ENCODE results near the gene TM7SF2. TPM values are rescaled to one million over a fixed set of nuclear protein-coding genes. Genes with fewer than 3 reads are reported as not detected.

TM7SF2 gene
- total and polyA plus RNA-seq, 7 experiments from 2014 or later = 15.0 to 37.8 (median 22.6) TPM

DNA sequence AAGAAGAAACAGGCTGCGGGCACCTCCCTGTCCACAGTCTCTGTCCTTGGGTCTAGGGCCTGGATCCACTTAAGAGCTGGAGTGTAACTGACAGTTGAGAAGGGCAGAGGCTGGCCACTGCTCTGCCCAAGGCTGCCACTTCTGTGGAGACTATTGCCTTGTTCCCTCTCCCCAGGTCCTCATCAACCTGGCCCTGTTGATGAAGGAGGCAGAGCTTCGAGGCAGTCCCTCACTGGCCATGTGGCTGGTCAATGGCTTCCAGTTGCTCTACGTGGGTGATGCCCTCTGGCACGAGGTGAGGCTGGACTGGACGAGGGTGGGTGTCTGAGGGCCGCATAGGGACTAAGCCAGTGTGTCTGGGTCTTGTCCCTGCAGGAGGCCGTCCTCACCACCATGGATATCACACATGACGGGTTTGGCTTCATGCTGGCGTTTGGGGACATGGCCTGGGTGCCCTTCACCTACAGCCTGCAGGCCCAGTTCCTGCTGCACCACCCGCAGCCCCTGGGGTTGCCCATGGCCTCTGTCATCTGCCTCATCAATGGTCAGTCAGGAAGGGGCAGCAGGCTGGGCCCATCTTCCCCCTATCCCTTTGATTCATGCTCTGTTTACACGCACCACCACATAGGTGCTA, 3.0 kb downstream of the TM7SF2 start:
- Histone ChIP-seq H3K27me3 (ENCODE audit: control insufficient read depth in 2 of 2, insufficient read depth in 2 of 2, low read length in 2 of 2) (no peaks in the 10 kb centered on the region), H3K4me3 (ENCODE audit: low read length) (no peak overlapping the region), H3K36me3 (ENCODE audit: control insufficient read depth in 2 of 3, insufficient read depth in 3 of 3, low read length in 3 of 3) (peaks cover 5 to 28% (median 7%) of the 10 kb centered on the region in 3 experiments), H3K9me3 (ENCODE audit: control insufficient read depth in 2 of 3, low read length in 3 of 3) (no peaks in the 10 kb centered on the region), H3K4me1 (ENCODE audit: control insufficient read depth in 2 of 2, insufficient read depth in 2 of 2, low read length in 2 of 2) (peaks cover 33 to 39% of the 10 kb centered on the region in 2 donors), H3K27ac (ENCODE audit: low read depth, low read length) (peak overlapping the region; percentile 17)
- ChIA-PET CTCF (interaction anchor here (1.1 kb wide), 1 partner anchor 17 kb away, joined by 4 read pairs; no protein-coding TSS in a partner anchor), POLR2A (interaction anchor here (0.5 to 7.5 kb wide), 11 partner anchors 7 to 431 kb away, joined by 3 to 98 read pairs (median 4); partner anchors contain the start of genes ARL2, FAU, MRPL49 and SAC3D1)
- no peaks in the 10 kb centered on the region for H3K27me3 Mint-ChIP-seq
- peaks cover 0 to 13% (median 11%) of the 10 kb centered on the region in 5 donors for H3K36me3 Mint-ChIP-seq
- peak overlapping the region in 6 of 9 donors; percentile 36 to 100 (median 78) for H3K27ac Mint-ChIP-seq
- ATAC-seq (no peak), DNase-seq (no peak)
- peaks cover 0 to 2% (median 0%) of the 10 kb centered on the region in 11 donors for H3K9me3 Mint-ChIP-seq
- intact Hi-C loops (cut with micrococcal nuclease) = loop anchor here (5.0 to 10.0 kb wide), 4 partner anchors 72 to 398 kb away; partner anchors contain the start of genes CDC42EP2 (in 1 of the 2), RASGRP2 (in 1 of the 2) and SAC3D1 (in 1 of the 2)
- H3K4me1 Mint-ChIP-seq = peaks cover 17 to 68% (median 50%) of the 10 kb centered on the region in 7 donors
- peak overlapping the region in 5 of 10 donors; percentile 29 to 97 (median 89) for H3K4me3 Mint-ChIP-seq

DNA sequence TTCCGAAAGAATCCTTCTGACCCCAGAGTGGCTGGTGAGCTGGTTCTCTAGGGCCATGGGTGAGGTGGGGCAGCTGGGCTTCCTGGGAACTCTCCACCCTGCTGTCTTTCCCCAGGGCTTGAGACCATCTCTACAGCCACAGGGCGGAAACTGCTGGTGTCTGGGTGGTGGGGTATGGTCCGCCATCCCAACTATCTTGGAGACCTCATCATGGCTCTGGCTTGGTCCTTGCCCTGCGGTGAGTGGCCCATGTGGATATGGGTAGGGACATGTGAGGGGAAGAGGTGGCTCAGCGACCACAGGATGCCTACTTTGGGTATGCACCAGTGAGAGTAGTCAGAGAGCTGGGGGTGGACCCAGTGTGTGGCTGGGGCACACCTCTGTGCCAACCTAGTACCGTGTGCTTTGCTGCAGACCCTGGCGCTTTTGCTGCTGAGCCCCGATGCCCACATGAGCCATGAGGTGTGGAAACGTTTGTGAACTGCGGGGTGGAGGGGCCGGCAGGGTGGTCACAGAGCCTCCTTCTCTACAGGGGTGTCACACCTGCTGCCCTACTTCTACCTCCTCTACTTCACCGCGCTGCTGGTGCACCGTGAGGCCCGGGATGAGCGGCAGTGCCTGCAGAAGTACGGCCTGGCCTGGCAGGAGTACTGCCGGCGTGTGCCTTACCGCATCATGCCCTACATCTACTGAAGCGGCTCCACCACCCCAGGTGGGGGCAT, 3.9 kb downstream of the TM7SF2 start:
- H3K27ac ChIP-seq (ENCODE audit: low read depth, low read length) = peak overlapping the region; percentile 87
- peaks cover 17 to 70% (median 53%) of the 10 kb centered on the region in 7 donors for H3K4me1 Mint-ChIP-seq
- peak overlapping the region in 7 of 9 donors; percentile 25 to 100 (median 60) for H3K27ac Mint-ChIP-seq

DNA sequence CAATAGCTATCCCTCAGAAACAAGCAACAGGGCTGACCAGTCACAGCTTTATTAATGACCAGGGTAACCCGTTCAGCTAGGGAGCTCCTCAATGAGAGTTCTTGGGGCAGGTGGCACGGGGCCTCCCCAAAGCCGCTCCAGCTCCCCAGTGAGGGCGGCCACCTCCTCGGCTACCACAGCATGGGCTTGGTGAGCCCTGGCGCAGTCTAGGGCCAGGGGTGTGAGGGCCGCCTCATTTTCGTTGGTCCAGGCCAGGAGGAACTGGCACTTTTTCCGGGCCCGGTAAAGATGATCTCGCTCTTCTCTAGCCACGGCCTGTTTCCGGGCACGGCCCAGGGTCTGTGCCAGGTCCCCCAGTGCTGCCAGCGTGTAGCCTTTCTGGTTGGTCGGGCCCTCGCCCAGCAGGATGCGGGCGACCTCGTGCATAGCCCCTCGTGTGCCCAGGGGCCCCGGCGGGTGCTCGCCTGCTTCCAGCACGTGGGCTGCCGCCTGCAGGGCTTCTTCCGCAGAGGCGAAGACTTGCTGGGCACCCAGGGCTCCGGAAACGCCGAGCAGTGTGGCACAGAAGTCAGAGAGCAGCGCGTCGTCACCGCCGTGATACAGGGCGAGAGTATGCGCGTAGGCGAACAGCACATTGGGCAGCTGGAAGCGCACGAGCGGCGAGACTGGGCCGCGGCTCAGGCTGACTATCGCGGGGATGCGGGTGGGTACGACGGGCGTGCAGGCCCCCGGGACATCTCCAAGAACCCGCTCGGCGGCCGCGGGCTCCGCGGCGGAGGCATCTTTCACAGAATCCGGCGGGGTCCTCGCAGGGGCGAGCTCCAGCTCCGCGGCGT, 4.9 kb downstream of the TM7SF2 start:
- ATAC-seq = peak; percentile 12

More for the DNA sequence above, 3.9 kb downstream of the TM7SF2 start:
- H3K4me3 Mint-ChIP-seq = peak overlapping the region; percentile 20 to 95 (median 52)
- ATAC-seq (no peak), DNase-seq (no peak)
- no peaks in the 10 kb centered on the region for H3K27me3 Mint-ChIP-seq
- H3K36me3 Mint-ChIP-seq = peaks cover 0 to 19% (median 15%) of the 10 kb centered on the region in 5 donors
- POLR2A ChIA-PET = interaction anchor here (0.6 to 9.9 kb wide), 10 partner anchors 13 to 252 kb away, joined by 3 to 237 read pairs (median 4); partner anchors contain the start of genes SAC3D1, SYVN1 and VPS51
- Histone ChIP-seq H3K9me3 (ENCODE audit: control insufficient read depth in 2 of 3, low read length in 3 of 3) (no peaks in the 10 kb centered on the region), H3K4me3 (ENCODE audit: low read length) (no peak overlapping the region), H3K27me3 (ENCODE audit: control insufficient read depth in 2 of 2, insufficient read depth in 2 of 2, low read length in 2 of 2) (no peaks in the 10 kb centered on the region), H3K4me1 (ENCODE audit: control insufficient read depth in 2 of 2, insufficient read depth in 2 of 2, low read length in 2 of 2) (peaks cover 31 to 37% of the 10 kb centered on the region in 2 donors), H3K36me3 (ENCODE audit: control insufficient read depth in 2 of 3, insufficient read depth in 3 of 3, low read length in 3 of 3) (peaks cover 13 to 35% (median 14%) of the 10 kb centered on the region in 3 experiments)
- CTCF ChIA-PET = interaction anchor here (1.7 kb wide), 1 partner anchor 103 kb away, joined by 4 read pairs; no protein-coding TSS in a partner anchor
- peaks cover 0 to 2% (median 0%) of the 10 kb centered on the region in 11 donors for H3K9me3 Mint-ChIP-seq
- intact Hi-C loops (cut with micrococcal nuclease) = loop anchor here (2.0 to 10.0 kb wide), 5 partner anchors 89 to 371 kb away; partner anchors contain the start of genes RASGRP2 (in 2 of the 2), CDC42EP2 (in 1 of the 2), SF1 (in 1 of the 2) and SNX15 (in 1 of the 2)

DNA sequence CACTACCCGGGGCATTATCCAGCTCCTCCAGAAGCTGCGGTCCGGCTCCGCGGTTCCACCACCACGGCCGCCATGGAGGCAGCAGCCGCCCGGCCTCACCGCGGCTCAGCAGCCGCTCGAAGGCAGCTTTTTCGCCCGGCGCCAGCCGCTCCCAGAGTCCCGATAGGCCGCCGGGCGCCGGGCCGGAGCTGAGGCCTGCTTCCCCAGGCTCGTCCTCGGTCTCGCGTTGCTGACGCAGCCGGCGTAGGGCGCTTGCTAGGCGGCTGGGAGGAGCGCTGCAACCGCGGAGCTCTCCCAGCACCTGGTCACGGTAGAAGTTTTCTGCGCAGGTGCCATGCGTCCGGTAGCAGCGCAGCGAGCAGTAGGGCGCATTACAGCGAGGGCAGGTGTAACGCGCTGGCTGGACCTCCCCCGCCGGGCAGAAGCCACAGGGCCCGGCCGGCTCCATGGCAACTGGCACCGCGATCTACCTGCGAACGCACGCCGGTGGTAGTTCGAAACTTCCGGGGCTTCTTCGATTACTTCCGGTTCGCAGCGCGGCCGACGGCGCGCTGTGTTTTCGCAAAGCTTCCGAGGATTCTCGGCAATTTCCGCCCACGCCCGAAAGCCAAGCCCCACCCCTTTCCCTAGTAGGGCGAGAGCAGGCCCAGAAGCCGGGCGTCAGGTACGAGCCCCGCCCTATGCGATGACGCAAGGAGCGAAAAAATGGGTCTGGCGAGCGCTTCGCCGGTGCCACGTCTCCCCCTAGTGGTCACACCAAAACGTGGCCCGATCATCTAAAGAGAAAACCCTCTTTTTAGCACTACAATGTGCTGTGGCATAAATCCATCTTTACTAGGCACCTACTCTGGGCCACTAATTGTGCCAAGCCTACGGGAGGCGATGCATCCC, 5.8 kb downstream of the TM7SF2 start, which contains the start of gene ZNHIT2:
Gene ZNHIT2, minus strand, starts transcription at position 496 of the 891 bp plus-strand sequence. Its CDS starts 48 bp downstream, at position 448.
- H3K27me3 Mint-ChIP-seq = no peaks in the 10 kb centered on the region
- Histone ChIP-seq H3K4me1 (ENCODE audit: control insufficient read depth in 2 of 2, insufficient read depth in 2 of 2, low read length in 2 of 2) (peaks cover 28 to 37% of the 10 kb centered on the region in 2 donors), H3K27ac (ENCODE audit: low read depth, low read length) (peak within 1 kb of the TSS; percentile 99), H3K27me3 (ENCODE audit: control insufficient read depth in 2 of 2, insufficient read depth in 2 of 2, low read length in 2 of 2) (no peaks in the 10 kb centered on the region), H3K4me3 (ENCODE audit: low read length) (peak within 1 kb of the TSS; percentile 92), H3K36me3 (ENCODE audit: control insufficient read depth in 2 of 3, insufficient read depth in 3 of 3, low read length in 3 of 3) (peaks cover 16 to 41% (median 19%) of the 10 kb centered on the region in 3 experiments), H3K9me3 (ENCODE audit: control insufficient read depth in 2 of 3, low read length in 3 of 3) (no peaks in the 10 kb centered on the region)
- ChIA-PET POLR2A (interaction anchor here (0.6 to 9.9 kb wide), 26 partner anchors 7 to 497 kb away, joined by 3 to 237 read pairs (median 4); partner anchors contain the start of genes ARL2, MEN1, PCNX3 and RASGRP2), CTCF (interaction anchor here (0.6 to 1.7 kb wide), 17 partner anchors 13 to 1124 kb away, joined by 3 to 5 read pairs (median 3); partner anchors contain the start of gene ARL2)
- peak within 1 kb of the TSS; percentile 91 to 95 (median 92) for H3K4me3 Mint-ChIP-seq
- peaks cover 20 to 77% (median 53%) of the 10 kb centered on the region in 7 donors for H3K4me1 Mint-ChIP-seq
- DNase-seq (peak; percentile 94 to 100 (median 100)), ATAC-seq (peak; percentile 85)
- peaks cover 0 to 31% (median 26%) of the 10 kb centered on the region in 5 donors for H3K36me3 Mint-ChIP-seq
- peak within 1 kb of the TSS; percentile 86 to 100 (median 96) for H3K27ac Mint-ChIP-seq
- H3K9me3 Mint-ChIP-seq = peaks cover 0 to 2% (median 0%) of the 10 kb centered on the region in 11 donors
- intact Hi-C loops (cut with micrococcal nuclease) = loop anchor here (1.0 to 10.0 kb wide), 20 partner anchors 7 to 498 kb away; partner anchors contain the start of genes ATG2A (in 2 of the 2), CDCA5 (in 2 of the 2), RASGRP2 (in 2 of the 2) and SF1 (in 2 of the 2)

More for the DNA sequence above, 4.9 kb downstream of the TM7SF2 start:
- peak overlapping the region; percentile 87 for H3K27ac ChIP-seq (ENCODE audit: low read depth, low read length)
- H3K9me3 ChIP-seq (ENCODE audit: control insufficient read depth in 2 of 3, low read length in 3 of 3) = no peaks in the 10 kb centered on the region
- Mint-ChIP-seq H3K36me3 (peaks cover 0 to 24% (median 19%) of the 10 kb centered on the region in 5 donors), H3K4me3 (peak overlapping the region; percentile 90 to 95 (median 92)), H3K9me3 (peaks cover 0 to 2% (median 0%) of the 10 kb centered on the region in 11 donors), H3K27me3 (no peaks in the 10 kb centered on the region), H3K4me1 (peaks cover 19 to 70% (median 51%) of the 10 kb centered on the region in 7 donors), H3K27ac (peak overlapping the region; percentile 86 to 100 (median 93))
- peaks cover 16 to 41% (median 19%) of the 10 kb centered on the region in 3 experiments for H3K36me3 ChIP-seq (ENCODE audit: control insufficient read depth in 2 of 3, insufficient read depth in 3 of 3, low read length in 3 of 3)
- H3K4me1 ChIP-seq (ENCODE audit: control insufficient read depth in 2 of 2, insufficient read depth in 2 of 2, low read length in 2 of 2) = peaks cover 28 to 37% of the 10 kb centered on the region in 2 donors
- POLR2A ChIA-PET = interaction anchor here (0.6 to 9.9 kb wide), 20 partner anchors 13 to 372 kb away, joined by 3 to 237 read pairs (median 4); partner anchors contain the start of genes MEN1, RASGRP2, SAC3D1 and SF1
- intact Hi-C loops (cut with micrococcal nuclease) = loop anchor here (1.0 to 10.0 kb wide), 19 partner anchors 18 to 499 kb away; partner anchors contain the start of genes ATG2A (in 2 of the 2), CDCA5 (in 2 of the 2), RASGRP2 (in 2 of the 2) and SF1 (in 2 of the 2)
- no peaks in the 10 kb centered on the region for H3K27me3 ChIP-seq (ENCODE audit: control insufficient read depth in 2 of 2, insufficient read depth in 2 of 2, low read length in 2 of 2)
- DNase-seq = peak in 8 of 9 donors; percentile 50 to 71 (median 64)
- peak overlapping the region; percentile 92 for H3K4me3 ChIP-seq (ENCODE audit: low read length)
- CTCF ChIA-PET = interaction anchor here (0.6 to 1.7 kb wide), 8 partner anchors 12 to 165 kb away, joined by 3 to 5 read pairs (median 3); partner anchors contain the start of gene ARL2
